ENCODE measurements around the gene CCDC73. TPM values are rescaled to one million over a fixed set of nuclear protein-coding genes. Genes with fewer than 3 reads are reported as not detected.

Gene CCDC73
- total and polyA plus RNA-seq, 10 of the 15 experiments (the other 5 are each of a cell fraction or from before 2014, with no cell fraction given): 0.05 to 0.57 (median 0.14) TPM

- TF ChIP-seq, protein P1, sequence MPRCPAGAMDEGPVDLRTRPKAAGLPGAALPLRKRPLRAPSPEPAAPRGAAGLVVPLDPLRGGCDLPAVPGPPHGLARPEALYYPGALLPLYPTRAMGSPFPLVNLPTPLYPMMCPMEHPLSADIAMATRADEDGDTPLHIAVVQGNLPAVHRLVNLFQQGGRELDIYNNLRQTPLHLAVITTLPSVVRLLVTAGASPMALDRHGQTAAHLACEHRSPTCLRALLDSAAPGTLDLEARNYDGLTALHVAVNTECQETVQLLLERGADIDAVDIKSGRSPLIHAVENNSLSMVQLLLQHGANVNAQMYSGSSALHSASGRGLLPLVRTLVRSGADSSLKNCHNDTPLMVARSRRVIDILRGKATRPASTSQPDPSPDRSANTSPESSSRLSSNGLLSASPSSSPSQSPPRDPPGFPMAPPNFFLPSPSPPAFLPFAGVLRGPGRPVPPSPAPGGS (IDR thresholded peaks at IDR 0.05; ENCODE audit: borderline replicate concordance, insufficient read depth, low read depth, low read length, poor library complexity, severe bottlenecking): no peak
- TF ChIP-seq PBX3 (IDR thresholded peaks at IDR 0.05; ENCODE audit: insufficient replicate concordance, low read depth, low read length) (no peak), IRF4 (IDR thresholded peaks at IDR 0.05; ENCODE audit: low read depth, low read length) (no peak), IRF5 (IDR thresholded peaks at IDR 0.05; ENCODE audit: borderline replicate concordance) (no peak), POLR2AphosphoS2 (IDR thresholded peaks at IDR 0.05; ENCODE audit: low read depth, low read length) (no peak), RUNX3 (IDR thresholded peaks at IDR 0.05; ENCODE audit: low read length) (peak; percentile 31; the same call in 1 of the 2 replicates), RFX5 (IDR thresholded peaks at IDR 0.05; ENCODE audit: low read depth, low read length) (no peak), EGR1 (IDR thresholded peaks at IDR 0.05; ENCODE audit: borderline replicate concordance in 1 of 2, low read depth in 2 of 2, low read length in 2 of 2) (no peak), MEF2A (IDR thresholded peaks at IDR 0.05; ENCODE audit: insufficient read depth, low read depth, low read length) (0 out of 2 replicates have a peak, but pooled peaks have one; percentile 31), RELB (IDR thresholded peaks at IDR 0.05; ENCODE audit: low read depth) (no peak), MTA3 (IDR thresholded peaks at IDR 0.05; ENCODE audit: borderline replicate concordance, low read length) (no peak), MAX (IDR thresholded peaks at IDR 0.05; ENCODE audit: low read depth, low read length) (no peak), SREBF1 (IDR thresholded peaks at IDR 0.05; ENCODE audit: low read length) (no peak), NFXL1 (IDR thresholded peaks at IDR 0.05; ENCODE audit: borderline replicate concordance) (no peak), BACH1 (IDR thresholded peaks at IDR 0.05; ENCODE audit: borderline replicate concordance) (no peak), ZZZ3 (IDR thresholded peaks at IDR 0.05; ENCODE audit: control insufficient read depth, insufficient read length, low read depth) (no peak)
- TF ChIP-seq, protein P2, sequence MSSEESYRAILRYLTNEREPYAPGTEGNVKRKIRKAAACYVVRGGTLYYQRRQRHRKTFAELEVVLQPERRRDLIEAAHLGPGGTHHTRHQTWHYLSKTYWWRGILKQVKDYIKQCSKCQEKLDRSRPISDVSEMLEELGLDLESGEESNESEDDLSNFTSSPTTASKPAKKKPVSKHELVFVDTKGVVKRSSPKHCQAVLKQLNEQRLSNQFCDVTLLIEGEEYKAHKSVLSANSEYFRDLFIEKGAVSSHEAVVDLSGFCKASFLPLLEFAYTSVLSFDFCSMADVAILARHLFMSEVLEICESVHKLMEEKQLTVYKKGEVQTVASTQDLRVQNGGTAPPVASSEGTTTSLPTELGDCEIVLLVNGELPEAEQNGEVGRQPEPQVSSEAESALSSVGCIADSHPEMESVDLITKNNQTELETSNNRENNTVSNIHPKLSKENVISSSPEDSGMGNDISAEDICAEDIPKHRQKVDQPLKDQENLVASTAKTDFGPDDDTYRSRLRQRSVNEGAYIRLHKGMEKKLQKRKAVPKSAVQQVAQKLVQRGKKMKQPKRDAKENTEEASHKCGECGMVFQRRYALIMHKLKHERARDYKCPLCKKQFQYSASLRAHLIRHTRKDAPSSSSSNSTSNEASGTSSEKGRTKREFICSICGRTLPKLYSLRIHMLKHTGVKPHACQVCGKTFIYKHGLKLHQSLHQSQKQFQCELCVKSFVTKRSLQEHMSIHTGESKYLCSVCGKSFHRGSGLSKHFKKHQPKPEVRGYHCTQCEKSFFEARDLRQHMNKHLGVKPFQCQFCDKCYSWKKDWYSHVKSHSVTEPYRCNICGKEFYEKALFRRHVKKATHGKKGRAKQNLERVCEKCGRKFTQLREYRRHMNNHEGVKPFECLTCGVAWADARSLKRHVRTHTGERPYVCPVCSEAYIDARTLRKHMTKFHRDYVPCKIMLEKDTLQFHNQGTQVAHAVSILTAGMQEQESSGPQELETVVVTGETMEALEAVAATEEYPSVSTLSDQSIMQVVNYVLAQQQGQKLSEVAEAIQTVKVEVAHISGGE (CRISPR knock-in tag; IDR thresholded peaks at IDR 0.05): no peak
Observed at GRCh38 chr11:32602657-32603415, 191.6 kb downstream of the CCDC73 start (continued).

Data from GM12878 (cell line).